Ishikawa (cell line): Measurements from ENCODE around the gene ZNF507.

Source experiments
- CEBPB ChIP-seq: IDR thresholded peaks from 2 replicates; pipeline ENCODE4 v1.6.1; 2012
- CREB1 ChIP-seq: IDR thresholded peaks from 2 replicates; pipeline ENCODE4 v1.6.1; 2012; ENCODE audit warnings: low read depth
- EGR1 ChIP-seq: IDR thresholded peaks from 2 replicates; pipeline ENCODE4 v1.6.1; 2012
- EP300 ChIP-seq: IDR thresholded peaks from 2 replicates; pipeline ENCODE4 v1.6.1; 2012; ENCODE audit warnings: borderline replicate concordance
- FOXM1 ChIP-seq: IDR thresholded peaks from 2 replicates; pipeline ENCODE4 v1.6.1; 2012; ENCODE audit warnings: low read depth, borderline replicate concordance
- MAX ChIP-seq: IDR thresholded peaks from 2 replicates; pipeline ENCODE4 v1.6.1; 2012
- NFIC ChIP-seq: IDR thresholded peaks from 2 replicates; pipeline ENCODE4 v1.6.1; 2012
- RAD21 ChIP-seq: IDR thresholded peaks from 2 replicates; pipeline ENCODE4 v1.6.1; 2012; ENCODE audit warnings: low read depth
- REST ChIP-seq: IDR thresholded peaks from 2 replicates; pipeline ENCODE4 v1.6.1; 2012; ENCODE audit warnings: low read depth, mild to moderate bottlenecking
- TAF1 ChIP-seq: IDR thresholded peaks from 2 replicates; pipeline ENCODE4 v1.6.1; 2012; ENCODE audit warnings: low read depth, mild to moderate bottlenecking
- TCF12 ChIP-seq: IDR thresholded peaks from 2 replicates; pipeline ENCODE4 v1.6.1; 2012; ENCODE audit warnings: low read depth
- TEAD4 ChIP-seq: IDR thresholded peaks from 2 replicates; pipeline ENCODE4 v1.6.1; 2012
- USF1 ChIP-seq: IDR thresholded peaks from 2 replicates; pipeline ENCODE4 v1.6.1; 2012
- YY1 ChIP-seq: IDR thresholded peaks from 2 replicates; pipeline ENCODE4 v1.6.1; 2012; ENCODE audit warnings: low read depth
- ZBTB7A ChIP-seq: IDR thresholded peaks from 2 replicates; pipeline ENCODE4 v1.6.1; 2012; ENCODE audit warnings: low read depth

The ZNF507 gene

GRCh38 chr19:32421589-32422361, 76.4 kb downstream of the ZNF507 start:
- no peak for TF ChIP-seq NFIC
- TF ChIP-seq YY1: no peak
- no peak for TF ChIP-seq EGR1
- TF ChIP-seq RAD21: no peak
- no peak for TF ChIP-seq CEBPB
- no peak for TF ChIP-seq TCF12
- TF ChIP-seq TAF1: no peak
- TF ChIP-seq FOXM1: no peak
- no peak for TF ChIP-seq EP300

GRCh38 chr19:32422435-32422834, 77.0 kb downstream of the ZNF507 start:
- TF ChIP-seq YY1 (no peak), RAD21 (no peak), EGR1 (no peak), CEBPB (no peak), FOXM1 (no peak), TEAD4 (no peak)

- no peak for TF ChIP-seq TEAD4
- TF ChIP-seq NFIC: no peak
- no peak for TF ChIP-seq EGR1
- TF ChIP-seq TAF1: no peak
- TF ChIP-seq CREB1: no peak
- no peak for TF ChIP-seq ZBTB7A
- TF ChIP-seq TCF12: no peak
- TF ChIP-seq EP300: no peak
- no peak for TF ChIP-seq REST
These were observed 82.1 kb downstream of the ZNF507 start for GRCh38 chr19:32427536-32427935.

GRCh38 chr19:32436692-32437091, 91.3 kb downstream of the ZNF507 start:
- TF ChIP-seq EP300 (no peak), TAF1 (no peak), FOXM1 (no peak), CEBPB (no peak), NFIC (no peak), USF1 (no peak), CREB1 (no peak)

- TF ChIP-seq YY1: no peak
- no peak for TF ChIP-seq TEAD4
- no peak for TF ChIP-seq FOXM1
- TF ChIP-seq TCF12: no peak
- TF ChIP-seq ZBTB7A: no peak
- TF ChIP-seq TAF1: no peak
- TF ChIP-seq MAX: no peak
- no peak for TF ChIP-seq NFIC
- no peak for TF ChIP-seq RAD21
- TF ChIP-seq EP300: no peak
- no peak for TF ChIP-seq REST
- TF ChIP-seq CEBPB: no peak
- TF ChIP-seq EGR1: no peak
- no peak for TF ChIP-seq USF1
- TF ChIP-seq CREB1: no peak
These were observed 91.7 kb downstream of the ZNF507 start for GRCh38 chr19:32437096-32437495.
